ENCODE data around the gene STH.
"Not testable (repeated sequence)": the region's sequence is repeated elsewhere in the genome, so short reads cannot be mapped to it uniquely, and the experiment has no call there.

The STH gene

GRCh38 chr17:45998987-45999899, at the start of gene STH:
Gene STH (plus strand): TSS chr17:45999250. CDS start chr17:45999280, 30 bp downstream.
- DNase-seq (ENCODE audit: low spot score in 2 of 2) (no peak), ATAC-seq (ENCODE audit: low read depth) (no peak)
- no peak within 1 kb of the TSS for H3K27ac Mint-ChIP-seq
- no peaks in the 10 kb centered on the region for H3K36me3 Mint-ChIP-seq
- H3K4me3 Mint-ChIP-seq: no peak within 1 kb of the TSS
- H3K27me3 Mint-ChIP-seq: peaks cover 2% of the 10 kb centered on the region
- H3K9me3 Mint-ChIP-seq: no peaks in the 10 kb centered on the region
- no peaks in the 10 kb centered on the region for H3K4me1 Mint-ChIP-seq

GRCh38 chr17:45949755-45950320, 49.2 kb upstream of the STH start:
- H3K4me1 Mint-ChIP-seq: peaks cover 5% of the 10 kb centered on the region
- DNase-seq (ENCODE audit: low spot score in 2 of 2): no peak

GRCh38 chr17:45950888-45951287, 48.2 kb upstream of the STH start:
- H3K4me1 Mint-ChIP-seq: peaks cover 5% of the 10 kb centered on the region
- H3K27me3 Mint-ChIP-seq: peaks cover 26% of the 10 kb centered on the region
- no peak overlapping the region for H3K4me3 Mint-ChIP-seq
- ATAC-seq (ENCODE audit: low read depth) (no peak), DNase-seq (ENCODE audit: low spot score in 2 of 2) (no peak)
- H3K9me3 Mint-ChIP-seq: no peaks in the 10 kb centered on the region
- H3K36me3 Mint-ChIP-seq: no peaks in the 10 kb centered on the region
- no peak overlapping the region for H3K27ac Mint-ChIP-seq

More at GRCh38 chr17:45949755-45950320, 49.2 kb upstream of the STH start:
- Mint-ChIP-seq H3K27ac (no peak overlapping the region), H3K36me3 (no peaks in the 10 kb centered on the region), H3K27me3 (peaks cover 29% of the 10 kb centered on the region), H3K4me3 (no peak overlapping the region), H3K9me3 (no peaks in the 10 kb centered on the region)
- ATAC-seq (ENCODE audit: low read depth): no peak

- no peak for DNase-seq (ENCODE audit: low spot score in 2 of 2)
- no peak overlapping the region for H3K4me3 Mint-ChIP-seq
- no peak for ATAC-seq (ENCODE audit: low read depth)
- peaks cover 5% of the 10 kb centered on the region for H3K4me1 Mint-ChIP-seq
- H3K27me3 Mint-ChIP-seq: peaks cover 26% of the 10 kb centered on the region
- no peaks in the 10 kb centered on the region for H3K9me3 Mint-ChIP-seq
- no peaks in the 10 kb centered on the region for H3K36me3 Mint-ChIP-seq
- no peak overlapping the region for H3K27ac Mint-ChIP-seq
Measured at GRCh38 chr17:45951403-45951802, 47.6 kb upstream of the STH start.

GRCh38 chr17:45951941-45952340, 47.1 kb upstream of the STH start:
- H3K4me1 Mint-ChIP-seq: peaks cover 5% of the 10 kb centered on the region
- H3K27me3 Mint-ChIP-seq: peaks cover 24% of the 10 kb centered on the region
- H3K4me3 Mint-ChIP-seq: no peak overlapping the region
- no peak for DNase-seq (ENCODE audit: low spot score in 2 of 2)
- ATAC-seq (ENCODE audit: low read depth): no peak
- H3K27ac Mint-ChIP-seq: no peak overlapping the region
- H3K36me3 Mint-ChIP-seq: no peaks in the 10 kb centered on the region
- H3K9me3 Mint-ChIP-seq: no peaks in the 10 kb centered on the region

- Mint-ChIP-seq H3K4me3 (no peak overlapping the region), H3K9me3 (no peaks in the 10 kb centered on the region), H3K27ac (no peak overlapping the region), H3K27me3 (peaks cover 22% of the 10 kb centered on the region), H3K36me3 (no peaks in the 10 kb centered on the region), H3K4me1 (peaks cover 5% of the 10 kb centered on the region)
- DNase-seq (ENCODE audit: low spot score in 2 of 2) (no peak), ATAC-seq (ENCODE audit: low read depth) (no peak)
Measured at GRCh38 chr17:45952814-45953320, 46.2 kb upstream of the STH start.

GRCh38 chr17:45953561-45953960, 45.5 kb upstream of the STH start:
- ATAC-seq (ENCODE audit: low read depth) (no peak), DNase-seq (ENCODE audit: low spot score in 2 of 2) (no peak)
- H3K4me1 Mint-ChIP-seq: peaks cover 5% of the 10 kb centered on the region
- no peaks in the 10 kb centered on the region for H3K9me3 Mint-ChIP-seq
- no peak overlapping the region for H3K4me3 Mint-ChIP-seq
- H3K27me3 Mint-ChIP-seq: peaks cover 20% of the 10 kb centered on the region
- no peaks in the 10 kb centered on the region for H3K36me3 Mint-ChIP-seq
- no peak overlapping the region for H3K27ac Mint-ChIP-seq

- no peaks in the 10 kb centered on the region for H3K9me3 Mint-ChIP-seq
- peaks cover 18% of the 10 kb centered on the region for H3K27me3 Mint-ChIP-seq
- ATAC-seq (ENCODE audit: low read depth): no peak
- H3K4me3 Mint-ChIP-seq: no peak overlapping the region
- no peaks in the 10 kb centered on the region for H3K4me1 Mint-ChIP-seq
- H3K36me3 Mint-ChIP-seq: no peaks in the 10 kb centered on the region
- no peak overlapping the region for H3K27ac Mint-ChIP-seq
- no peak for DNase-seq (ENCODE audit: low spot score in 2 of 2)
Measured at GRCh38 chr17:45954914-45955313, 44.1 kb upstream of the STH start.

- Mint-ChIP-seq H3K27ac (no peak overlapping the region), H3K4me3 (no peak overlapping the region), H3K27me3 (peaks cover 17% of the 10 kb centered on the region), H3K9me3 (no peaks in the 10 kb centered on the region), H3K4me1 (no peaks in the 10 kb centered on the region), H3K36me3 (no peaks in the 10 kb centered on the region)
- DNase-seq (ENCODE audit: low spot score in 2 of 2) (no peak), ATAC-seq (ENCODE audit: low read depth) (no peak)
Measured at GRCh38 chr17:45955326-45955725, 43.7 kb upstream of the STH start.

GRCh38 chr17:45956090-45956489, 43.0 kb upstream of the STH start:
- DNase-seq (ENCODE audit: low spot score in 2 of 2) (no peak), ATAC-seq (ENCODE audit: low read depth) (no peak)
- H3K27me3 Mint-ChIP-seq: peaks cover 11% of the 10 kb centered on the region
- no peaks in the 10 kb centered on the region for H3K9me3 Mint-ChIP-seq
- H3K27ac Mint-ChIP-seq: no peak overlapping the region
- H3K4me1 Mint-ChIP-seq: no peaks in the 10 kb centered on the region
- no peaks in the 10 kb centered on the region for H3K36me3 Mint-ChIP-seq
- H3K4me3 Mint-ChIP-seq: no peak overlapping the region

GRCh38 chr17:45956746-45957145, 42.3 kb upstream of the STH start:
- not testable (repeated sequence) for H3K4me3 Mint-ChIP-seq; H3K27me3 Mint-ChIP-seq; ATAC-seq (ENCODE audit: low read depth); H3K4me1 Mint-ChIP-seq; H3K27ac Mint-ChIP-seq; DNase-seq (ENCODE audit: low spot score in 2 of 2); H3K36me3 Mint-ChIP-seq; H3K9me3 Mint-ChIP-seq

- ATAC-seq (ENCODE audit: low read depth): no peak
- no peak overlapping the region for H3K4me3 Mint-ChIP-seq
- H3K9me3 Mint-ChIP-seq: no peaks in the 10 kb centered on the region
- no peak for DNase-seq (ENCODE audit: low spot score in 2 of 2)
- no peaks in the 10 kb centered on the region for H3K36me3 Mint-ChIP-seq
- H3K27ac Mint-ChIP-seq: no peak overlapping the region
- H3K4me1 Mint-ChIP-seq: no peaks in the 10 kb centered on the region
- peaks cover 2% of the 10 kb centered on the region for H3K27me3 Mint-ChIP-seq
Measured at GRCh38 chr17:45958307-45958706, 40.7 kb upstream of the STH start.

- H3K27ac Mint-ChIP-seq: no peak overlapping the region
- no peaks in the 10 kb centered on the region for H3K4me1 Mint-ChIP-seq
- peaks cover 2% of the 10 kb centered on the region for H3K27me3 Mint-ChIP-seq
- H3K4me3 Mint-ChIP-seq: no peak overlapping the region
- no peaks in the 10 kb centered on the region for H3K9me3 Mint-ChIP-seq
- no peaks in the 10 kb centered on the region for H3K36me3 Mint-ChIP-seq
- no peak for ATAC-seq (ENCODE audit: low read depth)
- no peak for DNase-seq (ENCODE audit: low spot score in 2 of 2)
Measured at GRCh38 chr17:45958994-45959665, 39.9 kb upstream of the STH start.

GRCh38 chr17:45960311-45960710, 38.7 kb upstream of the STH start:
- H3K27me3 Mint-ChIP-seq: peaks cover 2% of the 10 kb centered on the region
- H3K4me3 Mint-ChIP-seq: no peak overlapping the region
- no peak for DNase-seq (ENCODE audit: low spot score in 2 of 2)
- no peaks in the 10 kb centered on the region for H3K9me3 Mint-ChIP-seq
- ATAC-seq (ENCODE audit: low read depth): no peak
- H3K36me3 Mint-ChIP-seq: no peaks in the 10 kb centered on the region
- H3K4me1 Mint-ChIP-seq: no peaks in the 10 kb centered on the region
- no peak overlapping the region for H3K27ac Mint-ChIP-seq
